GM19239 (cell line): ENCODE data around the gene INAVA.
A peak's percentile ranks its signal among the peaks of the same experiment; 100 is the strongest.

ENCODE experiments used
- DNase-seq: peaks from one replicate; pipeline ENCODE4 v3.0.0; 2011; ENCODE audit warnings: low spot score; ENCODE audit not compliant: insufficient read length
- FAIRE-seq: peaks from 2 replicates; lab custom pipeline; 2011; peaks lifted over from hg19 to GRCh38; lab: Jason Lieb, UNC

Gene INAVA, protein sequence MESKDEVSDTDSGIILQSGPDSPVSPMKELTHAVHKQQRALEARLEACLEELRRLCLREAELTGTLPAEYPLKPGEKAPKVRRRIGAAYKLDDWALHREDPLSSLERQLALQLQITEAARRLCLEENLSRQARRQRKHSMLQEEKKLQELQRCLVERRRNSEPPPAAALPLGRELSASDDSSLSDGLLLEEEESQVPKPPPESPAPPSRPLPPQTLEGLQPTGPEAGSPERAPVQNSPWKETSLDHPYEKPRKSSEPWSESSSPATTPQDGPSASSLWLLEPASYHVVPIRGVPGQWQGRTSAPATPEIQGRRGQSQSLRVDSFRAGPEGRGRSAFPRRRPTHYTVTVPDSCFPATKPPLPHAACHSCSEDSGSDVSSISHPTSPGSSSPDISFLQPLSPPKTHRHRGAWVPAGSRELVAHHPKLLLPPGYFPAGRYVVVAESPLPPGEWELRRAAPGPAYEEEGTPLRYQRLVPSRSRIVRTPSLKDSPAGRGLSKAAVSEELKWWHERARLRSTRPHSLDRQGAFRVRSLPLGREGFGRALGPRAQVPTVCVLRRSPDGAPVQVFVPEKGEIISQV

GRCh38 chr1:200894712-200895442 is at the start of gene INAVA:
INAVA (plus strand) TSS chr1:200894900; CDS start chr1:200898401, 3,501 bp downstream.
- DNase-seq (no peak), FAIRE-seq (no peak)

DNA sequence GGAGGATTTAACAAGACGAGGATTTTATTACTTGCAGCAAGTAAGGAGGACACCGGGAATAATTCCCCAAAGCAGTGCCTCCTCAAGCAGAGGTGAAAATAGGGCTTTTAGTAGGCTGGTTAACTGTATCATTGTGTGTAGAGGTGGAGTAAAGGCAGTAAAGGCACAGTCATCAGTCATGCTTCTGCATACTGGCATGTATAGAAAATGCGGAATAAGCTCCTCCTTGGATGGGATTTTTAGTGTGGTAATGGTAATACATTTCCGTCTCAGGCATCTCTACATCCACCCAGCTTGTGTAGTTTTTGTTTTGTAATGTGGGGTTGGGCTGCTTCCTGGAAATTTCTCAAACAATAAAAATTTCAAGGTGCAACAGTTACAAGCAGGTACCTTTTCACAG is 49.3 kb upstream of the INAVA start:
- FAIRE-seq (no peak), DNase-seq (no peak)

DNA sequence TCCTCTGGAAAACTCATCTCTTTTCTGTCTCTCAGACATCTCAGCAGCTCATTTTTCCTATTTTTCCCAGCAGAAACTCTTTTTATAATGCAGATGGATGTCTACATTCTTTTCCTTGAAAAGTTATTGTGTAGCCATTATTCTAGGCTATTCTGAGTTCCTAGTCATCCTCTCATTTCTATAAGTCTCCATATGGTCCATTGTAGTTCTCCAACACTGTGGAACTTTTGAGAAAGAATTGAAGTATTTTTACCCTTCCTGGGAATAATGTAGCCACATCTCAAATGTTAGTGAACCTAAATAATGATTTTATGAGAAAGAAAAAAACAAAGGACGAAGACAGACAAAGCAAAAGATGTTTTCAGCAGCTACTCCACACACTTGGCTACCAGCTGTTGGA is 48.3 kb upstream of the INAVA start:
- no peak for DNase-seq
- FAIRE-seq: no peak

DNA sequence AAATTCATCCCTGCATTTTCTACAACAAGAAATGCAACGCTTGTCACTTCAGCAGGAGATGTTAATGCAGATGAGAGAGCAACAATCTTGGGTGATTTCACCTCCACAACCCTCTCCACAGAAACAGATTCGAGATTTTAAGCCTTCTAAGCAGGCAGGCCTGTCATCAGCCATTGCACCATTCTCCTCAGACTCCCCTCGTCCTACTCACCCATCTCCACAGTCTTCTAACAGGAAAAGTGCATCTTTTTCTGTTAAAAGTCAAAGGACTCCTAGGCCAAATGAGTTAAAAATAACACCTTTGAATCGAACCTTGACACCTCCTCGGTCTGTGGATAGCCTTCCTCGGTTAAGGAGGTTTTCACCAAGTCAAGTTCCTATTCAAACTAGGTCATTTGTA is 45.3 kb upstream of the INAVA start:
- DNase-seq: no peak
- no peak for FAIRE-seq

DNA sequence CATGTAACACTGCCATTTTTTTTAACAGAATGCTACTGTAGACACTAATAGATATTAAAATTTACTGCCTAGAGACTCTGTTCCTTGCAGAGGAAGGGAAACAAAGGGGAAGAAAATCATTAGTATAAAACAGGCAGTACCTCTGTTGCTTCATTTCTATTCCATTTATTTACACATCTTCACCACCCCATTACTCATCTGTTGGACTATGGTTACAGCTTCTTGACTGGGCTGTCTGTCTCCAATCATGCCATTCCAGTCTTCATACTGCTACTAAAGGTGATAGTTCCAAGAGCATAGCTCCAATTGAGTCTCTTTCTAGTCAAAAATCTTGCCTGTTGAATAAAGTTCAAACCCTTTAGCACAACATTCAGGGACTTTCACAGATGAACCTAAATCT is 44.1 kb upstream of the INAVA start:
- no peak for FAIRE-seq
- no peak for DNase-seq

GRCh38 chr1:200856716-200857357 is 37.9 kb upstream of the INAVA start:
- FAIRE-seq (no peak), DNase-seq (no peak)

GRCh38 chr1:200857804-200858203 is 36.9 kb upstream of the INAVA start:
- no peak for DNase-seq
- no peak for FAIRE-seq

- FAIRE-seq: peak; percentile 66
- DNase-seq: no peak
These were observed 32.6 kb upstream of the INAVA start for GRCh38 chr1:200861937-200862647.

- DNase-seq: no peak
- FAIRE-seq: peak; percentile 85
These were observed 31.8 kb upstream of the INAVA start for GRCh38 chr1:200862713-200863415.

- FAIRE-seq (no peak), DNase-seq (no peak)
These were observed 28.6 kb upstream of the INAVA start for GRCh38 chr1:200866116-200866515.

DNA sequence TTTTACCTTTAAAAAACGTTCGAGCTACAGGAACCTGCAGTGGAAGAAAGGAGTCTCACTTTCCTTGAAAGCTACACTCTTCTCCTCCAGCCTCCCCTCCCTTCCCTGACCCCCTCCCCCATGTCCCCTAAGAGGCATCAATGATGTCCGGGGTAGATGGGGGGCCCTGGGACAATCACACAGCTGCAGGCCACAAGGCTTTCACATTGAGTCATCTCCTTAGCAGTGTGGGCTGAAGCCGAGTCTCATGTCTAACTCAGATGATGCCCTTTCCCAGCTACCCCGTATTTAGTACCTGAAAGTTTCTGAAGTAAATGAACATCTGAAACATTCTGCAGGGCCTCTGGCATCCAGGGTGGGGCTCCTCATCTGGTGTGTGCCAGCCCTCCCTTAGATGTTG is 28.2 kb upstream of the INAVA start:
- DNase-seq (peak; percentile 63), FAIRE-seq (peak; percentile 99)

GRCh38 chr1:200867018-200867811 is 27.5 kb upstream of the INAVA start:
- DNase-seq (no peak), FAIRE-seq (no peak)

- peak; percentile 23 for FAIRE-seq
These were observed 25.3 kb upstream of the INAVA start for GRCh38 chr1:200869376-200869752.

GRCh38 chr1:200869753-200870391 is 24.8 kb upstream of the INAVA start:
- DNase-seq (no peak), FAIRE-seq (peak; percentile 91)

More at GRCh38 chr1:200869376-200869752, 25.3 kb upstream of the INAVA start:
- DNase-seq: no peak

DNA sequence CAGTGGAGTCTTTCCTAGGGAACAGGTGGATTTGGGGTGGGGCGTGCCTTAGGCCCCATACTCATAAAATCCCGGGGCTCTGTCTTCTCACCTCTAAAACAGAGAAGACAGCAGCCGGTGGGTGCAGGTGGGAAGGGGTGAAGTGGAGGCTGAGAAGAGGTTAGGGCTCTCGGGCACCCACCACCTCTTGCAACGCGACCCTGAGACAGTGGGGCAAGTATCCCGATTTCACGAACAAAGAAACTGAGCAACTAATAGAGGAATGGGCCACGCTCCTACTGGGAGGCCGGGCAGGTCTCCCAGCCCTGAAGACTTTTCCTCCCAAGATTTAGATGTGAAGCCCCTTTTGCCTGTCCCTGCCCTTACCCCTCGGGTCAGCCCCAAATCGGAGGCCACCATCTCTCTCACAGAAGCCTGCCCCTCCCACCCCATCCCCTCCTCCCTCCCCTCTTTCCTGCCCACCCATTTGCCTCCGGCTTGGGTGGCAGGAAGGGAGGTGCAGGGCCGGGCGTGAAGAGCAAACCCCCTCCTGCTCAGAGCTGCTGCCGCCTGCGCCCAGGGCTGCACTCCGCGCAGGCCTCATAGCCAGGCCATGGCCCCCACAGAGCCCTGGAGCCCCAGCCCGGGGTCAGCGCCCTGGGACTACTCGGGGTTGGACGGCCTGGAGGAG is 22.1 kb upstream of the INAVA start, which contains the start of gene GPR25:
TSS of gene GPR25 (plus strand) at position 536 of the 670 bp plus-strand sequence. CDS start at position 593, 57 bp downstream.
- DNase-seq (no peak), FAIRE-seq (no peak)

GRCh38 chr1:200873116-200873670 is 21.5 kb upstream of the INAVA start:
- FAIRE-seq (no peak), DNase-seq (no peak)

GRCh38 chr1:200873671-200874397 is 20.9 kb upstream of the INAVA start:
- no peak for FAIRE-seq
- DNase-seq: no peak
